H1 (cell line): ENCODE measurements around the gene GDPD2. TPM values are rescaled to one million over a fixed set of nuclear protein-coding genes. Genes with fewer than 3 reads are reported as not detected.
A peak's percentile ranks its signal among the peaks of the same experiment; 100 is the strongest.

ENCODE experiments used
- CTCF ChIA-PET: fragments of 300-600 bp; sonication (Branson Sonifier 250); formaldehyde crosslinking; loops from one replicate; lab custom pipeline; 2021; ENCODE audit not compliant: partially characterized antibody; lab: Charles Lee
- POLR2A ChIA-PET: fragments of 300-600 bp; sonication (Branson Sonifier 250); formaldehyde crosslinking; loops from one replicate; lab custom pipeline; 2021; ENCODE audit warnings: inconsistent platforms; ENCODE audit not compliant: partially characterized antibody; lab: Charles Lee
- DNase-seq, 2 experiments: peaks; one replicate each; pipeline versions ENCODE4 v3.0.0 to v3.0.0-alpha.2; 2010 to 2022; ENCODE audit warnings: low spot score in 2 of 2, low read depth in 1 of 2, mixed read lengths in 1 of 2
- FAIRE-seq: peaks from 2 replicates; lab custom pipeline; 2011; peaks lifted over from hg19 to GRCh38; lab: Jason Lieb, UNC
- H2AFZ ChIP-seq: 2 replicates; pipeline ENCODE4 v1.8.1; 2012; ENCODE audit warnings: low read length, inconsistent platforms
- H2AK5ac ChIP-seq: 2 replicates; pipeline ENCODE4 v1.6.1; 2013; ENCODE audit warnings: low read depth, low read length
- H2BK120ac ChIP-seq: replicated peaks from 2 replicates; pipeline ENCODE3; 2013; ENCODE audit warnings: low read depth, low read length, inconsistent platforms
- H2BK12ac ChIP-seq: 2 replicates; pipeline ENCODE4 v1.6.1; 2013; ENCODE audit warnings: low read depth, low read length
- H2BK15ac ChIP-seq: 2 replicates; pipeline ENCODE4 v1.6.1; 2013; ENCODE audit warnings: low read length
- H2BK20ac ChIP-seq: 2 replicates; pipeline ENCODE4 v1.6.1; 2013; ENCODE audit warnings: low read length
- H2BK5ac ChIP-seq: 2 replicates; pipeline ENCODE4 v1.6.1; 2013; ENCODE audit warnings: low read depth, low read length
- H3K14ac ChIP-seq: 2 replicates; pipeline ENCODE4 v1.6.1; 2013; ENCODE audit warnings: inconsistent platforms; ENCODE audit not compliant: insufficient read length
- H3K18ac ChIP-seq: 2 replicates; pipeline ENCODE4 v1.6.1; 2013; ENCODE audit warnings: low read length; ENCODE audit errors: extremely low read depth
- H3K23ac ChIP-seq: 2 replicates; pipeline ENCODE4 v1.6.1; 2013; ENCODE audit warnings: inconsistent platforms; ENCODE audit not compliant: insufficient read length
- H3K23me2 ChIP-seq: 2 replicates; pipeline ENCODE4 v1.6.1; 2013; ENCODE audit warnings: low read depth, low read length
- H3K27ac ChIP-seq: 2 replicates; pipeline ENCODE4 v1.6.1; 2011; ENCODE audit warnings: low read depth, low read length, inconsistent platforms
- H3K27me3 ChIP-seq, 4 experiments: replicated peaks in 1 of 4; 1 replicate in 1 of 4; 2 replicates in 3 of 4; pipeline versions ENCODE4 v1.6.1 to v1.8.1; 2011 to 2013; ENCODE audit warnings: low read length in 3 of 4, mild to moderate bottlenecking in 3 of 4, inconsistent platforms in 2 of 4, mixed read lengths in 2 of 4, moderate library complexity in 1 of 4; ENCODE audit not compliant: control insufficient read depth in 3 of 4, insufficient read depth in 3 of 4; ENCODE audit errors: extremely low read depth in 1 of 4
- H3K36me3 ChIP-seq, 4 experiments: 2 replicates each; pipeline versions ENCODE4 v1.6.1 to v1.8.1; 2011 to 2013; ENCODE audit warnings: mild to moderate bottlenecking in 4 of 4, low read length in 3 of 4, moderate library complexity in 2 of 4, control low read depth in 1 of 4, inconsistent platforms in 1 of 4; ENCODE audit not compliant: insufficient read depth in 4 of 4, control insufficient read depth in 2 of 4
- H3K4ac ChIP-seq: replicated peaks from 2 replicates; pipeline ENCODE3; 2013; ENCODE audit warnings: low read length, low read depth, mixed read lengths, inconsistent platforms; ENCODE audit not compliant: insufficient read length
- H3K4me1 ChIP-seq, 4 experiments: replicated peaks in 1 of 4; 1 replicate in 1 of 4; 2 replicates in 3 of 4; pipeline versions ENCODE4 v1.6.1 to v1.8.1; 2011 to 2013; ENCODE audit warnings: low read length in 3 of 4, inconsistent platforms in 2 of 4, mixed read lengths in 1 of 4; ENCODE audit not compliant: insufficient read depth in 4 of 4, control insufficient read depth in 3 of 4
- H3K4me2 ChIP-seq, 2 experiments: 2 replicates each; pipeline versions ENCODE4 v1.6.1 to v1.8.1; 2011 to 2013; ENCODE audit warnings: low read depth in 2 of 2, low read length in 2 of 2, control low read depth in 1 of 2, inconsistent platforms in 1 of 2, mild to moderate bottlenecking in 1 of 2; ENCODE audit not compliant: insufficient read depth in 1 of 2
- H3K4me3 ChIP-seq, 4 experiments: fragments of 200-600, 300-600 bp in 1 of 4; sonication (generic), shearing (Covaris generic), sonication (Bioruptor Twin) in 1 of 4; 2 replicates each; pipeline versions ENCODE4 v1.5.1 to v1.8.1; 2011 to 2016; ENCODE audit warnings: low read length in 4 of 4, low read depth in 3 of 4, control low read depth in 2 of 4, inconsistent platforms in 2 of 4, mild to moderate bottlenecking in 2 of 4, mixed read lengths in 1 of 4, moderate library complexity in 1 of 4; ENCODE audit not compliant: insufficient read depth in 2 of 4; ENCODE audit errors: extremely low read depth in 1 of 4
- H3K56ac ChIP-seq: replicated peaks from 2 replicates; pipeline ENCODE3; 2013; ENCODE audit warnings: low read depth, mild to moderate bottlenecking, mixed read lengths, low read length, inconsistent platforms; ENCODE audit not compliant: insufficient read length
- H3K79me1 ChIP-seq: 2 replicates; pipeline ENCODE4 v1.6.1; 2013; ENCODE audit warnings: low read depth, low read length, control low read depth
- H3K79me2 ChIP-seq, 2 experiments: 2 replicates each; pipeline versions ENCODE4 v1.6.1 to v1.8.1; 2012 to 2013; ENCODE audit warnings: low read length in 2 of 2, mild to moderate bottlenecking in 2 of 2, inconsistent platforms in 1 of 2; ENCODE audit not compliant: insufficient read depth in 2 of 2, control insufficient read depth in 1 of 2
- H3K9ac ChIP-seq, 4 experiments: replicated peaks in 1 of 4; 1 replicate in 1 of 4; 2 replicates in 3 of 4; pipeline versions ENCODE4 v1.6.1 to v1.8.1; 2011 to 2013; ENCODE audit warnings: low read depth in 3 of 4, low read length in 3 of 4, control low read depth in 2 of 4, mild to moderate bottlenecking in 2 of 4, moderate library complexity in 2 of 4, inconsistent platforms in 1 of 4; ENCODE audit errors: extremely low read depth in 1 of 4
- H3K9me3 ChIP-seq, 2 experiments: 2 replicates each; pipeline versions ENCODE4 v1.6.1 to v1.8.1; 2012 to 2013; ENCODE audit warnings: mild to moderate bottlenecking in 2 of 2, moderate library complexity in 2 of 2, control low read depth in 1 of 2, inconsistent platforms in 1 of 2, low read depth in 1 of 2, low read length in 1 of 2, mixed read lengths in 1 of 2; ENCODE audit not compliant: insufficient read depth in 2 of 2
- H4K20me1 ChIP-seq, 2 experiments: replicated peaks in 1 of 2; 2 replicates each; pipeline versions ENCODE3 to v1.8.1; 2011 to 2013; ENCODE audit warnings: inconsistent platforms in 2 of 2, low read length in 2 of 2, mild to moderate bottlenecking in 1 of 2; ENCODE audit not compliant: insufficient read depth in 2 of 2, control insufficient read depth in 1 of 2
- H4K5ac ChIP-seq: 2 replicates; pipeline ENCODE4 v1.6.1; 2013; ENCODE audit warnings: low read length, low read depth, mixed read lengths, inconsistent platforms; ENCODE audit not compliant: insufficient read length
- H4K8ac ChIP-seq: 2 replicates; pipeline ENCODE4 v1.8.0; 2013; ENCODE audit warnings: mild to moderate bottlenecking, moderate library complexity, low read length, inconsistent platforms; ENCODE audit not compliant: insufficient read depth; ENCODE audit errors: extremely low read depth
- H4K91ac ChIP-seq: replicated peaks from 2 replicates; pipeline ENCODE3; 2013; ENCODE audit warnings: low read length, mixed read lengths, inconsistent platforms; ENCODE audit not compliant: insufficient read length
- ATF2 ChIP-seq: IDR thresholded peaks from 2 replicates; pipeline ENCODE4 v1.6.1; 2012; ENCODE audit warnings: low read length, inconsistent platforms
- CREB1 ChIP-seq: IDR thresholded peaks from 2 replicates; pipeline ENCODE4 v1.6.1; 2012; ENCODE audit warnings: inconsistent platforms
- NANOG ChIP-seq: IDR thresholded peaks from 2 replicates; pipeline ENCODE4 v1.6.1; 2011; ENCODE audit warnings: low read length, low read depth, mild to moderate bottlenecking, inconsistent platforms; ENCODE audit not compliant: insufficient read depth, poor library complexity, severe bottlenecking
- POU5F1 ChIP-seq: IDR thresholded peaks from 2 replicates; pipeline ENCODE4 v1.6.1; 2011; ENCODE audit warnings: low read depth, mild to moderate bottlenecking, low read length, moderate library complexity
- SRF ChIP-seq: IDR thresholded peaks from 2 replicates; pipeline ENCODE4 v1.6.1; 2011; ENCODE audit warnings: mild to moderate bottlenecking, low read depth, low read length, moderate library complexity
- TAF1 ChIP-seq: IDR thresholded peaks from 2 replicates; pipeline ENCODE4 v1.6.1; 2011; ENCODE audit warnings: mild to moderate bottlenecking, low read depth, low read length
- TAF7 ChIP-seq: optimal IDR thresholded peaks from 2 replicates; pipeline ENCODE3; 2011; ENCODE audit warnings: low read depth, mild to moderate bottlenecking, inconsistent platforms, low read length, moderate library complexity, borderline replicate concordance
- WGBS, 2 experiments: shearing (Covaris generic) in 1 of 2; methylation state at CpG; one replicate each; pipeline versions ENCODE4 v1.1.6 to v1.1.7; 2013 to 2015; ENCODE audit warnings: low lambda C conversion rate in 2 of 2, mixed read lengths in 2 of 2, inconsistent platforms in 1 of 2, low coverage in 1 of 2, missing lambda C conversion rate in 1 of 2; ENCODE audit not compliant: insufficient replicate concordance in 2 of 2, insufficient coverage in 1 of 2, insufficient read length in 1 of 2; ENCODE audit errors: extremely low coverage in 1 of 2, missing lambda C conversion rate in 1 of 2; 5-methylcytosine and 5-hydroxymethylcytosine counted together
- polyA plus RNA-seq, 7 experiments: library from polyadenylated mRNA; depleted of rRNA in 3 of 7; stranded (reverse) in 5 of 7; unstranded in 2 of 7; fragments of >200 nt in 5 of 7; fragments of 200-250 nt in 2 of 7; gene quantifications; 1 replicate in 5 of 7; 2 replicates in 1 of 7; 4 replicates in 1 of 7; pipeline versions ENCODE4 v1.2.1 to v1.2.3, GENCODE V29; 2011 to 2013; ENCODE audit warnings: missing spikeins in 2 of 7, mixed read lengths in 2 of 7
- total RNA-seq: library from RNA; stranded (reverse); fragmentation: NEBNext Ultra II Directional; extraction: Animal tissue kit (Norgen Biotek cat#: 25700); gene quantifications from 2 replicates; pipeline ENCODE4 v1.2.1, GENCODE V29; 2021
- TF ChIP-seq, protein P1 (sequence below): IDR thresholded peaks from 2 replicates; pipeline ENCODE4 v1.6.1; 2011; ENCODE audit warnings: low read length, improper control_type of control experiment

The GDPD2 gene
- total and polyA plus RNA-seq, 2 of the 8 experiments (the other 6 are each of a cell fraction or from before 2014, with no cell fraction given): 25.6 to 68.3 TPM

DNA sequence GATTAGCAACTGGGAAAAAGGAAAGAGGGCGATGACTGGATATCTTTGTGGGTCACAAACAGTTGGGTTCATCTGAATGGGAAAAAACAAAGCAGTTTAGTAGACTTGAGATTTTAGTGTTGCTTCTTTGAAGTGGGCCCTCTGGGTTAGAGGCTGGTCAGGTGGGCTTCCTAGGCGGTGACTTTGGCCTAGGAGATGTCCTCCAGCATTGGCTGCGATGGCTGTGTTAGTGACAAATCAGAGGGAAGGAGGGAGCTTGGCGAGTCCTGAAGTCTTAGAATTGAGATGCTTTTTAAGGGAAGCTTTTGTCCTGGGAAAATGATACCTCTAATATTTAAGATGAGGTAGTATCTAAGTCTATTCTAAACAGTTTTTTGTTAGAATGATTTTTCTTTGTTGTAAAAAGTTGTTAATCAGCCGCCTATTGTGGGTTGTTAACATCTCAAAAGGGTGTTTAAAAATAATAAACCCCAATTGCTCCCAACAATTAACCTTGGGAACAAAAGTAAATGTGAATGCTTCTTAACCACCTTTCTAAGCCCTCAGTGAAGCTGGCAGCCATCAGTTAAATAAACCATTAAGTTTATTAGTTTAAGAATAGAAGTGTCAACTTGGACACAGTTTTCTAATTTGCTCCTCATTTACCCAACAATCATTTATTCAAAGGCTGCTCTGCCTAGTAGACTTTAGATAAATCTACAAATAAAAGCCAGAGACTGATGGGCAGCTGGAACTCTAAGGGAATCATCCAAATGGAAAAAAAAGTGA is 53.2 kb downstream of the GDPD2 start:
- no peak overlapping the region for H2AK5ac ChIP-seq
- H2BK12ac ChIP-seq: no peak overlapping the region
- H3K79me2 ChIP-seq: peaks cover 0 to 70% of the 10 kb centered on the region in 2 experiments; a peak in 2 of 4 replicates
- peaks cover 1% of the 10 kb centered on the region for H3K23me2 ChIP-seq
- H3K9me3 ChIP-seq: no peaks in the 10 kb centered on the region
- no peak overlapping the region for H3K9ac ChIP-seq
- no peak overlapping the region; the same call in 1 of the 2 replicates for H3K18ac ChIP-seq
- no peaks in the 10 kb centered on the region; the same call in none of the 2 replicates for H3K79me1 ChIP-seq
- no peak overlapping the region for H2BK5ac ChIP-seq
- H3K23ac ChIP-seq: no peak overlapping the region
- POLR2A ChIA-PET: interaction anchor here (0.6 to 5.3 kb wide), 7 partner anchors 9 to 302 kb away, joined by 3 to 29 read pairs (median 4); no protein-coding TSS in a partner anchor
- H3K4me3 ChIP-seq: peak overlapping the region in 1 of 4 experiments; percentile 40; a peak in 1 of 8 replicates
- H4K91ac ChIP-seq: no peak overlapping the region
- 7% methylated on average over 5 of the region's 5 CpGs; no CpG with 5 or more reads in 1 of the 2 experiments for WGBS, 2 experiments
- no peaks in the 10 kb centered on the region for H3K27me3 ChIP-seq
- H4K20me1 ChIP-seq: peaks cover 4 to 20% of the 10 kb centered on the region in 2 experiments
- no peak overlapping the region for H3K56ac ChIP-seq
- H4K8ac ChIP-seq: no peak overlapping the region
- H2AFZ ChIP-seq: no peak overlapping the region
- 0 out of 2 replicates have a peak overlapping the region, but pooled peaks have one; percentile 25 for H3K27ac ChIP-seq
- no peak overlapping the region for H2BK20ac ChIP-seq
- no peak overlapping the region for H3K4ac ChIP-seq
- FAIRE-seq (no peak), DNase-seq (no peak)
- H2BK120ac ChIP-seq: no peak overlapping the region
- CTCF ChIA-PET: interaction anchor here (1.1 kb wide), 1 partner anchor 9 kb away, joined by 4 read pairs; no protein-coding TSS in a partner anchor
- peaks cover 7 to 32% (median 23%) of the 10 kb centered on the region in 4 experiments; a peak in 6 of 7 replicates for H3K4me1 ChIP-seq
- no peak overlapping the region for H3K14ac ChIP-seq
- peak overlapping the region; percentile 65 to 88; a peak in 3 of 4 replicates for H3K4me2 ChIP-seq
- H4K5ac ChIP-seq: peak overlapping the region; percentile 43
- H3K36me3 ChIP-seq: peaks cover 0 to 11% (median under 1%) of the 10 kb centered on the region in 4 experiments; a peak in 2 of 8 replicates
- no peak overlapping the region for H2BK15ac ChIP-seq
- TF ChIP-seq ATF2 (no peak), SRF (no peak), TAF1 (no peak), CREB1 (no peak), NANOG (no peak), POU5F1 (no peak), TAF7 (no peak)
- TF ChIP-seq, protein P1, sequence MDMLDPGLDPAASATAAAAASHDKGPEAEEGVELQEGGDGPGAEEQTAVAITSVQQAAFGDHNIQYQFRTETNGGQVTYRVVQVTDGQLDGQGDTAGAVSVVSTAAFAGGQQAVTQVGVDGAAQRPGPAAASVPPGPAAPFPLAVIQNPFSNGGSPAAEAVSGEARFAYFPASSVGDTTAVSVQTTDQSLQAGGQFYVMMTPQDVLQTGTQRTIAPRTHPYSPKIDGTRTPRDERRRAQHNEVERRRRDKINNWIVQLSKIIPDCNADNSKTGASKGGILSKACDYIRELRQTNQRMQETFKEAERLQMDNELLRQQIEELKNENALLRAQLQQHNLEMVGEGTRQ: no peak
